Activated CD8-positive, alpha-beta memory T cell treated with anti-CD3 and anti-CD28 coated beads, Interleukin-2, amount 50 U/mL, for 1 hour (primary cell): ENCODE data around the gene MUC3A.
"Not testable (repeated sequence)": the region's sequence is repeated elsewhere in the genome, so short reads cannot be mapped to it uniquely, and the experiment has no call there.

ENCODE experiments used
- DNase-seq: peaks from one replicate; pipeline ENCODE4 v3.0.0-alpha.2; 2020; ENCODE audit errors: extremely low read depth

The MUC3A gene

DNA sequence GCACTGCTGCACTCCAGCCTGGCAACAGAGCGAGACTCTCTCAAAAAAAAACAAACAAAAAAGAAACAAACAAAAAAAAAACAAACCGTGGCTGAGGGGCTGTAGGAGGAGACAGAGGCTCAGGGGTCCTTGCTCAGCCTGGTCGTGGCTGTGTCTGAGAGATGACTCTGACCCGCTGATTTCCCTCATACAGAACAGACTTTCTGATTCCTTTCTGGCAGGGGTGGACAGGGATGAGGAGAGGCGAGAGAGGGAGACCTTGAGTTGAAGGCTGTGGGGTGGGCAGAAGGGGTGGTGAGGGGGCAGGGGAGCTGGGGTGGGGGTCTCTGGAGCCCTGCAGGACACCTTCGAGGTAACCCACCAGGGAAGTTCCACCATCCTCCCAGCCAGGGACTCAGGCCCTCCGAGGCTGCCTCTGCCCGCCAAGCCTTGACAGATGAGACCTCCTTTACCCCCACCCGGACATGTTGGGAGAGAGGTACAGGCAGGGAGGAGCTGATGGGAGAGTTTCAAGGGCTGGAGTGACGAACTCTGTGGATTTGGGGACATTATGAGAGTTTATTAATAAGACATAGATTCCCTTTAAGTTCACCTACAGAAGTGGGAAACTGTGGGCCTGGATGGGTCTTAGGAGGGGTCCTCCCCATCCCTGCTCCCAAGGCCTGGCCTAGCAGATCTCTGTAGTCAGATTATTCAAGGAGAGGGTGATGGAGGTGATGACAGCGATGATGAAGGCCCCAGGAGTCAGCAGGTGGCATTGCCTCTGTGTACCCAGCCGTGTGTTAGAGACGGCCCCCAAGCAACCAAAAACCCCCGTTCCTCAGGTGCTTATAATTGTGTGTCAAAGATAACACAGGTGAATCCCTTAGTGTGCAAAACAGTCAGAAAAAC lies 22.0 kb downstream of the MUC3A start:
- DNase-seq, result no peak

DNA sequence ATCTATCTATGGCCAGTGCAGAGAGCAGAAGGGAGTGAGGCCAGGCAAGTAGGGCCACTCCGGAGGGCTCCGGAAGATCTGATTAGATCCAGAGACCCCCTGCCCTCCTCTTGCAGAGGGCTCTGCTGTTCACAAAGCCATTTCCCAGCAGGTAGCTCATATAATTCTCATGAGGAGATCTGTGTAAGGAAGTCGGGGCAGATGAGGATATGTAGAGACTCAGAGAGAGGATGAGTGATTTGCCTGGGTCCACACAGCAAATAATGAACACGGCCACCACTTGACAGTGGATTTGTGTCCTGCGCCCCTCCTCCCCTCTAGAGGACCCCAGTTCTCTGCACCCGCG lies 22.6 kb downstream of the MUC3A start:
- DNase-seq, result no peak

DNA sequence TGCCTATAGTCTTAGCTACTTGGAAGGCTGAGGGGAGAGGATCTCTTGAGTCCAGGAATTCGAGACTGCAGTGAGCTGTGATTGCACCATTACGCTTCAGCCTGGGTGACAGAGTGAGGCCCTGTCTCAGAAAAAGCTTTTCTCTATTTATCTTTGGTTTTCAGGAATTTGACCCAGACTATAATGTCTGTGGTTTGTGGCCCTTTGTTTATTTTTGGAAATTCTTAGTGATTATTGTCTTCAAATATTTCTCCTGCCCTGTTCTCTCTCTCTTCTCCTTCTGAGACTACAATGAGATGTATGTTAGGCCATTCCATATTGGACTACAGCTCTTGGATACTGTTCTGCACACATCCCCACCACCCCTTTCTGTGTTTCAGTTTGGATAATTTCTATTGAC lies 24.7 kb downstream of the MUC3A start:
- no peak for DNase-seq

DNA sequence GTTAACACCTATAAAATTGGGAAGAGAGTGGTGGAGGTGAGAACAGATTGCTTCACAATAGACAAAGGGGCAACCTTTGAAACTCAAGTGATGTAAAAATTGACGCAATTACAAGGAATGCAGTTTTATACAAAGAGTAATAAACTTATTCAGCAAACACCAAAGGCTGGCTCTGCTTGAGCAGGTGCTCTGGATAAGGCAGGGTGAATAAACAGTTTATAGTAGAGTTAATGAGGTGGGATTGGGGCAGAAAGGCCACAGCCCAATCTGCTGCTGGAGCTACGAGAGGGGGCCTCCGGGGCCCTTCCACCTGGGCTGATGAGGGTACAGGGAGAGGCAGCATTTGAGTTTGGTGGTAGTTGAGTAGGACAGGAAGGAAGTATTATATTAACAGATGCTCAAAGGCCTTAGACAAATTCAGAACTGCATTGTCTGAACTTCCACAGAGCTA lies 26.1 kb downstream of the MUC3A start:
- DNase-seq, result no peak

DNA sequence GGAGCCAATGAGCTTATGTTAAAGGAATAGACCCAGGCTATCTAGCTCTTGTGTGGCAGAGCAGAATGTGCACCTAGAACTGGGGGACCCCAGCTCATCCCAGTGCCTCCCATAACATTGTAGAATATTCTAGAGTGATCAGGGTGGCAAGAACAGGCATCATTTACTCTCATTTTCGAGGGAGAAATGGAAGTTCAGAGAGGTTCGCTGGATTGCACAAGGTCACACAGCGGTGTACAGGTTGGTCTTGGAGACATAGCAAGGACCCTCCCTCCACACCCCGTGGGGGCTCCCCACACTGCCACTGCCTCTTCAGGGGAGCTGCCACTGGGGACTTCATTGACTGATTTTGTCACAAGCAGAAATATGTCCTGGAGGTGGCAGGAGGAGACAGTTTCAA lies 29.0 kb downstream of the MUC3A start:
- no peak for DNase-seq

DNA sequence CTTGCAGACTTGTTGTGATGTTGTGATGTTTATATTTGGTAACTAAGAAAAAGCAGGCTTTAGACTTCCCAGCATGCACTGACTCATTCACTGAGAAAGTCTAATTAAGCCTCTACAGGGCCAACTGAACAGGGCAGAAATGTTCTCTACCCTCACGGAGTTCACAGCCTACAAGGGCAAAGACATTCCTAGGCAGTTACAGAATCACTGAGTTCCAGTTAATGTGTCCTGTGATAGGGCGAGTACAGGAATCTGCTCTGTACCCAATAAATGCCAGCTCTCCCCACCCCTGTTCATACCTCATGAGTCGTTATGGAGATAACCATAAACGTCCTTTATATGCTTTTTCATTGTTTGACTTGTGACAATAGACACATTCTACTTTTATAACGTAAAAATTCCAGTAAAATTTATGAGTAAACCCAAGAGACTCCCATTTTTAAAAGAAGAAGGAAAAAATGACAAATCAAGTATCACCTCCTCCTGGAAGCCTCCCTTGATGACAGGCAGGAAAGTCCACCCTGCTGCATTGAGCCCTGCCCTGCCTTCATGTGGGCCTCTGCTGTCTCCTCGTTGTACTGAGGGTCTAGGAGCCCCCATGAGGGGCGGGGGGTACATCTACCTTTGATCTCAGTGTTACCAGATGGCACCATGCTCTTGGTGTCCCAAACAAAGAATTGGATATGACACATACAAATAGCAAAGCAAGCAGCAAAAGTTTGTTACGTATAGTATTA lies 34.3 kb downstream of the MUC3A start:
- no peak for DNase-seq

DNA sequence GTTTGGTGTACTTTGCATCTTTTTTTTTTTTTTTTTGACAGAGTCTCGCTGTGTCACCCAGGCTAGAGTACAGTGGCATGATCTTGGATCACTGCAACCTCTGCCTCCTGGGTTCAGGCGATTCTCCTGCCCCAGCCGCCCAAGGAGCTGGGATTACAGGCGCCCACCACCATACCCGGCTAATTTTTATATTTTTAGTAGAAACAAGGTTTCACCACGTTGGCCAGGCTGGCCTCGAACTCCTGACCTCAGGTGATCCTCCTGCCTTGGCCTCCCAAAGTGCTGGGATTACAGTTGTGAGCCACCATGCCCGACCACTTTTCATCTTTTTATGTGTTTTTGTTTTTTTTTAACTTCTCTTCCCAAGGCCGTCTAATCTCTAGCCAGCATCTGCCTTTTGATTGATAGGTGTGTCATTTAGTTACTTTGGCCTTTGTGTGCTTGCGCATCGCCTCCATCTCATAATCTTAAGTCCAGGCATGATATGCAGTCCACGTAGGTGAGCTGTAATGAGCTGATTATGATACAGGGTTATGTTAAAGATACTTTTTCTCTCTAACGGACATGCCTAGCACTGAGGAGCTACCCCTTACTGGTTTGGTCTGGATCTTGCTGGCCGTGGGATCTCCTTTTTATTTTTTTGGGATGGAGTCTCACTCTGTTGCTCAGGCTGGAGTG lies 35.0 kb downstream of the MUC3A start:
- not testable (repeated sequence) for DNase-seq

DNA sequence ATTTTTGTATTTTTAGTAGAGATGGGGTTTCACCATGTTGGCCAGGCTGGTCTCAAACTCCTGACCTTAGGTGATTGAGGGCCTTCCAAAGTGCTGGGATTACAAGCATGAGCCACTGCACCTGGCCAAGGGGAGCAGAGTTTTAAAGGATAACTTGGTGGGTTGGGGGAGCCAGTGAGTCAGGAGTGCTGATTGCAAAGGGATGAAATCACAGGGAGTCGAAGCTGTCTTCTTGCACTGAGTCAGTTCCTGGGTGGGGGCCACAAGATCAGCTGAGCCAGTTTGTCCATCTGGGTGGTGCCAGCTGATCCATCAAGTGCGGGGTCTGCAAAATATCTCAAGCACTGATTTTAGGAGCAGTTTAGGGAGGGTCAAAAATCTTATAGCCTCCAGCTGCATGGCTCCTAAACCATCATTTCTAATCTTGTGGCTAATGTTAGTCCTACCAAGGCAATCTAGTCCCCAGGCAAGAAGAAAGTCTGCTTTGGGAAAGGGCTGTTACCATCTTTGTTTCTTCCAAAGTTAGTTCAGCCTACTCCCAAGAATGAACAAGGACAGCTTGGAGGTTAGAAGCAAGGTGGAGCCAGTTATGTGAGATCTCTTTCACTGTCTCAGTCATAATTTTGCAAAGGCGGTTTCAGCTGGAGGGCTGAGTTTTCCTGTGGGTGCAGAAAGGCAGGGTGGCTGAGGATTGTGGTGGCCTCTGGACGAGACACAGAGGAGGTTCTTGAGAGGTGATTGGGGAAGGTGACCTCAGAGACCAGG lies 35.9 kb downstream of the MUC3A start:
- DNase-seq, result not testable (repeated sequence)

DNA sequence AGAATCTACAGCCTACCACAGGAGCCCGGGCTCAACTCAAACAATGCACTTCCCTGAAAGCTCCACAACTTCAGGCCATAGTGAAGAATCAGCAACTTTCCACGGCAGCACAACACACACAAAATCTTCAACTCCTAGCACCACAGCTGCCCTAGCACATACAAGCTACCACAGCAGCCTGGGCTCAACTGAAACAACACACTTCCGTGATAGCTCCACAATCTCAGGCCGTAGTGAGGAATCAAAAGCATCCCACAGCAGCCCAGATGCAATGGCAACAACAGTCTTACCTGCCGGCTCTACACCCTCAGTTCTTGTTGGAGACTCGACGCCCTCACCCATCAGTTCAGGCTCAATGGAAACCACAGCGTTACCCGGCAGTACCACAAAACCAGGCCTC lies 42.3 kb downstream of the MUC3A start:
- no peak for DNase-seq

DNA sequence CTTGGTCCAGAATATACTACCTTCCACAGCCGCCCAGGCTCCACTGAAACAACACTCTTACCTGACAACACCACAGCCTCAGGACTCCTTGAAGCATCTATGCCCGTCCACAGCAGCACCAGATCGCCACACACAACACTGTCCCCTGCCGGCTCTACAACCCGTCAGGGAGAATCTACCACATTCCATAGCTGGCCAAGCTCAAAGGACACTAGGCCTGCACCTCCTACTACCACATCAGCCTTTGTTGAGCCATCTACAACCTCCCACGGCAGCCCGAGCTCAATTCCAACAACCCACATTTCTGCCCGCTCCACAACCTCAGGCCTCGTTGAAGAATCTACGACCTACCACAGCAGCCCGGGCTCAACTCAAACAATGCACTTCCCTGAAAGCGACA lies 42.9 kb downstream of the MUC3A start:
- not testable (repeated sequence) for DNase-seq

DNA sequence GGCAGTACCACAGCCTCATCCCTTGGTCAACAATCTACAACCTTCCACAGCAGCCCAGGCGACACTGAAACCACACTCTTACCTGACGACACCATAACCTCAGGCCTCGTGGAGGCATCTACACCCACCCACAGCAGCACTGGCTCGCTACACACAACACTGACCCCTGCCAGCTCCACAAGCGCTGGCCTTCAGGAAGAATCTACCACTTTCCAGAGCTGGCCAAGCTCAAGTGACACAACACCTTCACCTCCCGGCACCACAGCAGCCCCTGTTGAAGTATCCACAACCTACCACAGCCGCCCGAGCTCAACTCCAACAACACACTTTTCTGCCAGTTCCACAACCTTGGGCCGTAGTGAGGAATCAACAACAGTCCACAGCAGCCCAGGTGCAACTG lies 45.3 kb downstream of the MUC3A start:
- DNase-seq, result not testable (repeated sequence)

DNA sequence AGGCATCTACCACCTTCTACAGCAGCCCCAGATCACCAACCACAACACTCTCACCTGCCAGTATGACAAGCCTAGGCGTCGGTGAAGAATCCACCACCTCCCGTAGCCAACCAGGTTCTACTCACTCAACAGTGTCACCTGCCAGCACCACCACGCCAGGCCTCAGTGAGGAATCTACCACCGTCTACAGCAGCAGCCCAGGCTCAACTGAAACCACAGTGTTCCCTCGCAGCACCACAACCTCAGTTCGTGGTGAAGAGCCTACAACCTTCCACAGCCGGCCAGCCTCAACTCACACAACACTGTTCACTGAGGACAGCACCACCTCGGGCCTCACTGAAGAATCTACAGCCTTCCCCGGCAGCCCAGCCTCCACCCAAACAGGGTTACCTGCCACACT lies 49.2 kb downstream of the MUC3A start:
- DNase-seq, result not testable (repeated sequence)

DNA sequence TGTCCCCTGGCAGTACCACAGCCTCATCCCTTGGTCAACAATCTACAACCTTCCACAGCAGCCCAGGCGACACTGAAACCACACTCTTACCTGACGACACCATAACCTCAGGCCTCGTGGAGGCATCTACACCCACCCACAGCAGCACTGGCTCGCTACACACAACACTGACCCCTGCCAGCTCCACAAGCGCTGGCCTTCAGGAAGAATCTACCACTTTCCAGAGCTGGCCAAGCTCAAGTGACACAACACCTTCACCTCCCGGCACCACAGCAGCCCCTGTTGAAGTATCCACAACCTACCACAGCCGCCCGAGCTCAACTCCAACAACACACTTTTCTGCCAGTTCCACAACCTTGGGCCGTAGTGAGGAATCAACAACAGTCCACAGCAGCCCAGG lies 50.0 kb downstream of the MUC3A start:
- not testable (repeated sequence) for DNase-seq

DNA sequence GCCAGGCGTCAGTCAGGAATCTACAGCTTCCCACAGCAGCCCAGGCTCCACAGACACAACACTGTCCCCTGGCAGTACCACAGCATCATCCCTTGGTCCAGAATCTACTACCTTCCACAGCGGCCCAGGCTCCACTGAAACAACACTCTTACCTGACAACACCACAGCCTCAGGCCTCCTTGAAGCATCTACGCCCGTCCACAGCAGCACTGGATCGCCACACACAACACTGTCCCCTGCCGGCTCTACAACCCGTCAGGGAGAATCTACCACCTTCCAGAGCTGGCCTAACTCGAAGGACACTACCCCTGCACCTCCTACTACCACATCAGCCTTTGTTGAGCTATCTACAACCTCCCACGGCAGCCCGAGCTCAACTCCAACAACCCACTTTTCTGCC lies 50.7 kb downstream of the MUC3A start:
- DNase-seq, result not testable (repeated sequence)

DNA sequence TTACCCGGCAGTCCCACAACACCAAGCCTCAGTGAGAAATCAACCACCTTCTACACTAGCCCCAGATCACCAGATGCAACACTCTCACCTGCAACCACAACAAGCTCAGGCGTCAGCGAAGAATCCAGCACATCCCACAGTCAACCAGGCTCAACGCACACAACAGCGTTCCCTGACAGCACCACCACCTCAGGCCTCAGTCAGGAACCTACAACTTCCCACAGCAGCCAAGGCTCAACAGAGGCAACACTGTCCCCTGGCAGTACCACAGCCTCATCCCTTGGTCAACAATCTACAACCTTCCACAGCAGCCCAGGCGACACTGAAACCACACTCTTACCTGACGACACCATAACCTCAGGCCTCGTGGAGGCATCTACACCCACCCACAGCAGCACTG lies 53.0 kb downstream of the MUC3A start:
- DNase-seq, result not testable (repeated sequence)

DNA sequence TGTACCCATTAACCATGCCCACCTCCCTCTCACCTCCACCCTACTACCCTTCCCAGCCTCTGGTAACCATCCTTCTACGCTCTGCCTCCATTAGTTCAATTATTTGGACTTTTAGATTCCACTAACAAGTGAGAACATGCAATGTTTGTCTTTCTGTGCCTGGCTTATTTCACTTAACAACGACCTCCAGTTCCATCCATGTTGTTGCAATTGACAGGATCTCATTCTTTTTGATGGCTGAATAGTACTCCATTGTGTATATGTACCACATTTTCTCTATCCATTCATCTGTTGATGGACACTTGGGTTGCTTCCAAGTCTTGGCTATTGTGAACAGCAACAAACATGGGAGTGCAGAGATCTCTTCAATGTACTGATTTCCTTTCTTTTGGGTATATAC lies 58.0 kb downstream of the MUC3A start:
- DNase-seq, result not testable (repeated sequence)

DNA sequence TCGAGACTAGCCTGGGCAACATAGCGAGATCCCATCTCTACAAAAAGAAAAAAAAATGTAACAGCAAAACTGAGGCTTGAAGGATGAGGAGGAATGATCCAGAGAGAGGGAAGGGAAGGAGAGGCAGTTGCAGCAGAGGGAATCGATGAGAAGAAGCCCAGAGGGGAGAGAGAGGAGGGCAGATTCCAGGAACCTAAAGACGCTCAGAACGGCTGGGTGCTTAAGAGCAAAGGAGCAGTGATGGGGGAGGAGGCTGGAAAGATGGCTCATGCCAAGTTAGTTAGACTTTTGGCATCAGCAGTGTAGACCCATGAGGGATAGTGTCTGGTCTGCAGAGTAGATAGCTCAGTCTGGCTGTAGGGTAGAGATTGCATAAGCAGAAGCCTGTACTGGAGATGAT lies 60.3 kb downstream of the MUC3A start:
- no peak for DNase-seq

DNA sequence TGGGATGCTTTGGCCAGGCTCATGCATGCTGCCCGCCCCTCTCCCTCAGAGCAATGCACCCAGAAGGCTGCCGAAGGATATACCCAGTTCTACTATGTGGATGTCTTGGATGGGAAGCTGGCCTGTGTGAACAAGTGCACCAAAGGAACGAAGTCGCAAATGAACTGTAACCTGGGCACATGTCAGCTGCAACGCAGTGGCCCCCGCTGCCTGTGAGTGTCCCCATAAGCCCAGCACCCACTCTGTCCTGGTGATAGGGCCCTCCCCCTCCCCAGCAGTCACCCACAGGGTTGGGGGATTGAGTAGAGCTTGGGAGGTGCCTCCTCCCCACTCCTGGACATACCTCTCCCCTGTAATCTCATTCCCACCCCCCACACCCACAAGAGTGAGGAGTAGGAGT lies 63.6 kb downstream of the MUC3A start:
- no peak for DNase-seq

DNA sequence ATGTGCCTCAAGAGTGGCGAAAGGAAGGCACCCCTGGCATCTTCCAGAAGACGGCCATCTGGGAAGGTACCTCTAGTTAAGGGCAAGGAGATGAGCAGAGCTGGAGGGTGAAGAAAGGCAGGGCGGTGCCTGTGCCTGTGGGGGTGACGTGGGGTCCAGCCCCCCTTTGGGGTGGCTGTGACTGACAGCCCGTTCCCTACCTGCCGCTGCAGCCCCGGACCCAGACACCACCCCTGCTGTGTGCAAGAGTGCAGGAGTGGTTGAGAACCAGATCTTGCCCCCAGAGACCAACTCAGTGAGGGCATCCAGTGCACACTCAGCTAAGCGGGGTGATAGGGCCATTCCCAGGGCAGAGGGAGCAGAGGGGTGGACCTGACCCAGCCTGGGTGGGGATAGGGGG lies 66.3 kb downstream of the MUC3A start:
- DNase-seq, result no peak

DNA sequence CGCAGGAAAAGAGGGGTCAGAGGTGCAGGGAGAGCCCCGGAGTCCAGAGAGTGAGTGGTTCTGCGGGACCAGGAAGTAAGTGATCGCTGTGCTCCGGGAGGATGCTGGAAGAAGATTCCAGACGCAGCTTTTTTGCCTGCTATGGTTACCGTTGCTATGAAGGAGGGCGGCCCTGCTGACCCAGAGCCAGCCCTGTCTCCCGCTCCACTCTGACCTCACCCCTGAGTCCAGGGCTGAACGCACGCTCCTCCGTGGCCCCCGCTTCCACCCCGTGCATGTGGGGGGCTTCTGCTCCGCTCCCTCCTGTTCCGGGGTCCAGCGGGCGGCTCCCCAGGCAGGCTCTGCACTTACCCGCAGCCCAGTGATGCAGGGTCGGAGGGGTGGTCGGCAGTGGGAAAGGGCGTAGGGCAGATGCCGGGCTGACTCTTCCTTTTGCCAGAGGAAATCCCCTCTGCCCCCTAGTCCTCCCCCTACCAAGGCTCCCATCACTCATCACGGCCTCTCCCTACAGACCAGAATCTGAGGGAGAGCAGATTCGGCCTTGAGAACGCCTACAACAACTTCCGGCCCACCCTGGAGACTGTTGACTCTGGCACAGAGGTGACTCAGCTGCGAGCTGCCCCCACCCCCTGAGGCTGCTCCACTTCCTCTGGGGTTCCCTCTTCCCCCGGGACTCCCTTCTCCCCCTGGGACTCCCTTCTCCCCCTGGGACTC lies 67.9 kb downstream of the MUC3A start:
- peak; percentile 25 for DNase-seq
